Prostate gland (tissue), 2 donors: ENCODE measurements around the gene C21orf58. TPM values are rescaled to one million over a fixed set of nuclear protein-coding genes. Genes with fewer than 3 reads are reported as not detected.
A peak's percentile ranks its signal among the peaks of the same experiment; 100 is the strongest.

Experiments used
- DNase-seq: peaks from one replicate; pipeline ENCODE4 v3.0.0-alpha.2; 2019; ENCODE audit warnings: low spot score
- H3K27ac ChIP-seq, 2 donors: fragments of 200-600 bp; sonication (generic); 2 replicates each; pipeline ENCODE4 v1.5.1; 2017 to 2019
- H3K27me3 ChIP-seq: fragments of 200-600 bp; sonication (generic); replicated peaks from 2 replicates; pipeline ENCODE4 v1.5.1; 2019; ENCODE audit not compliant: insufficient read depth
- H3K36me3 ChIP-seq, 2 donors: fragments of 200-600 bp; sonication (generic); 1 replicate in 1 of 2; 2 replicates in 1 of 2; pipeline versions ENCODE4 v1.5.1 to v1.8.1; 2017 to 2019
- H3K4me1 ChIP-seq: fragments of 200-600 bp; sonication (generic); replicated peaks from 2 replicates; pipeline ENCODE4 v1.5.1; 2019
- H3K4me3 ChIP-seq, 2 donors: fragments of 200-600 bp; sonication (generic); 2 replicates each; pipeline ENCODE4 v1.5.1; 2017 to 2019
- H3K9me3 ChIP-seq: fragments of 200-600 bp; sonication (generic); 2 replicates; pipeline ENCODE4 v1.5.1; 2017
- CTCF ChIP-seq, 4 experiments: fragments of 200-600 bp in 2 of 4; fragments of 450-650 bp in 2 of 4; sonication (generic) in 2 of 4; IDR thresholded peaks; 1 replicate in 3 of 4; 2 replicates in 1 of 4; pipeline ENCODE4 v1.5.1; 2016 to 2019; ENCODE audit warnings: antibody characterized with exemption in 4 of 4, mild to moderate bottlenecking in 2 of 4, moderate library complexity in 2 of 4
- POLR2A ChIP-seq: fragments of 450-650 bp; IDR thresholded peaks from one replicate; pipeline ENCODE4 v1.6.1; 2016; ENCODE audit warnings: antibody characterized with exemption, mild to moderate bottlenecking
- POLR2AphosphoS5 ChIP-seq: sonication (generic); formaldehyde crosslinking; IDR thresholded peaks from one replicate; pipeline ENCODE4 v1.6.1; 2017; ENCODE audit warnings: antibody characterized with exemption
- WGBS: methylation state at CpG from one replicate; pipeline ENCODE4 v1.1.5; 2018; 5-methylcytosine and 5-hydroxymethylcytosine counted together
- intact Hi-C: fragments of 100-400 bp; cut with DNase I; formaldehyde crosslinking; loops from one replicate; pipeline ENCODE4 v1.14.2; 2022
- total RNA-seq, 2 donors: library from RNA; depleted of rRNA; stranded (reverse); fragments of >200 nt; gene quantifications; one replicate each; pipeline ENCODE4 v1.1.0, GENCODE V29; 2016

C21orf58 gene
- total RNA-seq, 2 donors from 2014 or later = 4.0 to 8.9 TPM

GRCh38 chr21:46317710-46318463, 5.8 kb downstream of the C21orf58 start:
- TF ChIP-seq POLR2A = no peak
- TF ChIP-seq CTCF (IDR thresholded peaks at IDR 0.05) = no peak
- TF ChIP-seq POLR2AphosphoS5 = peak; percentile 22
- intact Hi-C loops = no loop called here
- no peak overlapping the region for H3K27ac ChIP-seq
- H3K36me3 ChIP-seq = no peaks in the 10 kb centered on the region
- H3K27me3 ChIP-seq = no peaks in the 10 kb centered on the region
- no peak for DNase-seq
- H3K9me3 ChIP-seq = no peaks in the 10 kb centered on the region
- H3K4me3 ChIP-seq = no peak overlapping the region
- peaks cover 9% of the 10 kb centered on the region for H3K4me1 ChIP-seq
- WGBS = 61% methylated on average over 20 of the region's 20 CpGs

GRCh38 chr21:46316708-46317324, 6.9 kb downstream of the C21orf58 start:
- intact Hi-C loops = no loop called here
- DNase-seq = no peak
- TF ChIP-seq POLR2A = no peak
- no peak for TF ChIP-seq CTCF (IDR thresholded peaks at IDR 0.05)
- TF ChIP-seq POLR2AphosphoS5 = no peak

GRCh38 chr21:46314441-46315020, 9.1 kb downstream of the C21orf58 start:
- H3K4me3 ChIP-seq = no peak overlapping the region
- DNase-seq = no peak
- H3K27ac ChIP-seq = no peak overlapping the region
- no peaks in the 10 kb centered on the region for H3K36me3 ChIP-seq
- intact Hi-C loops = no loop called here
- no peak for TF ChIP-seq POLR2A
- TF ChIP-seq POLR2AphosphoS5 = no peak
- TF ChIP-seq CTCF (IDR thresholded peaks at IDR 0.05) = no peak
- H3K27me3 ChIP-seq = no peaks in the 10 kb centered on the region
- 94% methylated on average over 16 of the region's 22 CpGs for WGBS
- no peaks in the 10 kb centered on the region for H3K4me1 ChIP-seq
- H3K9me3 ChIP-seq = no peaks in the 10 kb centered on the region

More at GRCh38 chr21:46316708-46317324, 6.9 kb downstream of the C21orf58 start:
- H3K27ac ChIP-seq = no peak overlapping the region
- H3K4me3 ChIP-seq = no peak overlapping the region
- no peaks in the 10 kb centered on the region for H3K4me1 ChIP-seq
- H3K27me3 ChIP-seq = no peaks in the 10 kb centered on the region
- H3K36me3 ChIP-seq = no peaks in the 10 kb centered on the region
- 96% methylated on average over 14 of the region's 14 CpGs for WGBS
- H3K9me3 ChIP-seq = no peaks in the 10 kb centered on the region

- H3K27ac ChIP-seq = no peak overlapping the region
- no peaks in the 10 kb centered on the region for H3K36me3 ChIP-seq
- H3K27me3 ChIP-seq = no peaks in the 10 kb centered on the region
- DNase-seq = no peak
- intact Hi-C loops = no loop called here
- 75% methylated on average over 5 of the region's 5 CpGs for WGBS
- no peaks in the 10 kb centered on the region for H3K4me1 ChIP-seq
- no peaks in the 10 kb centered on the region for H3K9me3 ChIP-seq
- H3K4me3 ChIP-seq = no peak overlapping the region
- no peak for TF ChIP-seq CTCF (IDR thresholded peaks at IDR 0.05)
- TF ChIP-seq POLR2AphosphoS5 = no peak
- no peak for TF ChIP-seq POLR2A
Measured at GRCh38 chr21:46312949-46313348, 10.7 kb downstream of the C21orf58 start.
